Adrenal gland (tissue), 12 donors: ENCODE data around the gene GFER. TPM values are rescaled to one million over a fixed set of nuclear protein-coding genes. Genes with fewer than 3 reads are reported as not detected.

Experiments used
- DNase-seq, 7 donors: peaks; one replicate each; pipeline ENCODE4 v3.0.0-alpha.2; 2019 to 2020
- H3K27ac ChIP-seq, 5 donors: fragments of 200-600 bp; sonication (generic) in 4 of 5; 1 replicate in 3 of 5; 2 replicates in 2 of 5; pipeline versions ENCODE4 v1.5.1 to v1.8.0; 2016 to 2020; ENCODE audit warnings: mild to moderate bottlenecking in 1 of 5
- H3K27me3 ChIP-seq: fragments of 200-600 bp; 2 replicates; pipeline ENCODE4 v1.8.0; 2021
- H3K36me3 ChIP-seq, 2 donors: fragments of 200-600 bp; replicated peaks in 1 of 2; 1 replicate in 1 of 2; 2 replicates in 1 of 2; pipeline versions ENCODE4 v1.5.1 to v1.8.0; 2018 to 2022
- H3K4me1 ChIP-seq, 2 donors: fragments of 200-600 bp; replicated peaks in 1 of 2; 1 replicate in 1 of 2; 2 replicates in 1 of 2; pipeline versions ENCODE4 v1.5.1 to v1.8.0; 2018 to 2021
- H3K4me3 ChIP-seq, 4 donors: fragments of 200-600 bp; sonication (generic) in 3 of 4; one replicate each; pipeline ENCODE4 v1.5.1; 2016 to 2018
- H3K9me3 ChIP-seq, 3 donors: fragments of 200-600 bp; sonication (generic) in 1 of 3; replicated peaks in 1 of 3; 1 replicate in 2 of 3; 2 replicates in 1 of 3; pipeline versions ENCODE4 v1.5.1 to v1.8.0; 2016 to 2021
- POLR2A ChIP-seq, 2 donors: fragments of 450-650 bp; IDR thresholded peaks; one replicate each; pipeline ENCODE4 v1.6.1; 2017; ENCODE audit warnings: antibody characterized with exemption in 2 of 2, mild to moderate bottlenecking in 2 of 2, moderate library complexity in 1 of 2
- WGBS, 4 donors: extraction: QIAGEN DNeasy Blood & Tissue Kit in 2 of 4; methylation state at CpG; one replicate each; pipeline versions ENCODE4 v1.1.5 to v1.1.7; 2013 to 2017; 5-methylcytosine and 5-hydroxymethylcytosine counted together
- intact Hi-C, 2 donors: fragments of 100-400 bp; cut with DNase I; formaldehyde crosslinking; loops; one replicate each; pipeline versions ENCODE4 v1.14.1 to v1.15.0; 2022 to 2023
- polyA plus RNA-seq, 3 donors: library from polyadenylated mRNA; stranded (reverse); fragments of 200-250 nt in 2 of 3; fragments of 350-450 nt in 1 of 3; fragmentation: Illumina TruSeq in 1 of 3; extraction: RNeasy Lipid Tissue Mini Kit (QIAGEN cat#74804) in 1 of 3; gene quantifications; one replicate each; pipeline ENCODE4 v1.2.3, GENCODE V29; 2013 to 2014
- total RNA-seq, 9 donors: library from RNA; depleted of rRNA in 4 of 9; stranded (reverse); fragments of >200 nt in 4 of 9; fragments of 120-200 nt in 1 of 9; fragmentation: NEBNext Ultra II Directional in 1 of 9; extraction: Animal tissue kit (Norgen Biotek cat#: 25700) in 1 of 9; gene quantifications; one replicate each; pipeline versions ENCODE4 v1.1.0 to v1.2.4, GENCODE V29; 2013 to 2023
- TF ChIP-seq, protein P1 (sequence below), 6 experiments: fragments of 450-650 bp in 4 of 6; fragments of 200-600 bp in 2 of 6; sonication (generic) in 1 of 6; IDR thresholded peaks; 1 replicate in 5 of 6; 2 replicates in 1 of 6; pipeline versions ENCODE4 v1.5.1 to v1.8.0; 2016 to 2021; ENCODE audit warnings: antibody characterized with exemption in 6 of 6, mild to moderate bottlenecking in 2 of 6, moderate library complexity in 1 of 6
- donor health status: healthy with polysubstance abuse.
- donor health status: Bipolar disorder and iron deficiency.
- donor health status: DM: yes; HTN: yes; CAD: no.
- donor health status: DM: no; HTN: no; CAD: no.
- donor health status: DM: no; HTN: no; CAD: no.
- donor health status: DM: yes; HTN: yes; CAD: no.

GFER gene
- total and polyA plus RNA-seq, 12 donors, result 16.4 to 60.8 (median 27.8) TPM

DNA sequence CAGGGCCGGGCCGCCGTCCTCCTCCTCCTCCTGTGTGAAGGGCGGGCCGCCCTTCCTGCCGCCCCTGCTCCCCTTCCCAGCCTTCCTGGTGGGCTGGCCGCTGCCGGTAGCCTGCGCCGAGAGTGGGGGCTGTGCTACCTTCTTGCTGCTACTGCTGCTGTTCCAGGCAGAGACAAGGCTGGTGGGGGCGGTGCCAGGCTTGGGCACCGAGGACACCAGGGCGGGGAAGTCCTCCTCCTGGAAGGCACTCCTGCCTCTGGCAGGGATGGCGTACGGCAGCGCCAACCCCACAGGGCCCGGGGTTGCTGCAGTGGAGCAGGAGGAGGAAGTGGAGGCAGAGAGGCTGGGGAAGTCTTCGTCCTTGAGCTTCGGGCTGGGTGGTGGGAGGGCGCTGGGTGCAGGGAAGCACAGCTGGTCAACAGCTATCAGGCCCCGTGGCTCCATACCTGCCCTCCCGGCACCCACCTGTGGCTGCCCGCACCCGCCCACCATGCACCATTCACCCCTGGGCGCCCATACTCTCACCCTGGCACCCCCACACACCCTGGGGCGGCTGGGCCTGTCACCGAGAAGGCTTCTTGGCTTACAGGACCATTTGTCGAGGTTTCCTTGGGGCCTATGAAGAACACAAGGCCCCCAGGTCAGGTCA is 16.0 kb downstream of the GFER start:
- Histone ChIP-seq H3K9me3 (no peaks in the 10 kb centered on the region), H3K36me3 (peaks cover 0 to 57% of the 10 kb centered on the region in 2 donors), H3K27ac (peak overlapping the region in 1 of 5 donors; percentile 76), H3K4me3 (no peak overlapping the region), H3K27me3 (no peaks in the 10 kb centered on the region), H3K4me1 (peaks cover 0 to 36% of the 10 kb centered on the region in 2 donors)
- TF ChIP-seq, protein P1, sequence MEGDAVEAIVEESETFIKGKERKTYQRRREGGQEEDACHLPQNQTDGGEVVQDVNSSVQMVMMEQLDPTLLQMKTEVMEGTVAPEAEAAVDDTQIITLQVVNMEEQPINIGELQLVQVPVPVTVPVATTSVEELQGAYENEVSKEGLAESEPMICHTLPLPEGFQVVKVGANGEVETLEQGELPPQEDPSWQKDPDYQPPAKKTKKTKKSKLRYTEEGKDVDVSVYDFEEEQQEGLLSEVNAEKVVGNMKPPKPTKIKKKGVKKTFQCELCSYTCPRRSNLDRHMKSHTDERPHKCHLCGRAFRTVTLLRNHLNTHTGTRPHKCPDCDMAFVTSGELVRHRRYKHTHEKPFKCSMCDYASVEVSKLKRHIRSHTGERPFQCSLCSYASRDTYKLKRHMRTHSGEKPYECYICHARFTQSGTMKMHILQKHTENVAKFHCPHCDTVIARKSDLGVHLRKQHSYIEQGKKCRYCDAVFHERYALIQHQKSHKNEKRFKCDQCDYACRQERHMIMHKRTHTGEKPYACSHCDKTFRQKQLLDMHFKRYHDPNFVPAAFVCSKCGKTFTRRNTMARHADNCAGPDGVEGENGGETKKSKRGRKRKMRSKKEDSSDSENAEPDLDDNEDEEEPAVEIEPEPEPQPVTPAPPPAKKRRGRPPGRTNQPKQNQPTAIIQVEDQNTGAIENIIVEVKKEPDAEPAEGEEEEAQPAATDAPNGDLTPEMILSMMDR (IDR thresholded peaks at IDR 0.05), result no peak
- no peak for TF ChIP-seq POLR2A (IDR thresholded peaks at IDR 0.05)
- intact Hi-C loops, result no loop called here
- WGBS, 4 donors, result 82 to 90% (median 89%) methylated on average over 16 to 28 of the region's 28 CpGs
- no peak for DNase-seq

DNA sequence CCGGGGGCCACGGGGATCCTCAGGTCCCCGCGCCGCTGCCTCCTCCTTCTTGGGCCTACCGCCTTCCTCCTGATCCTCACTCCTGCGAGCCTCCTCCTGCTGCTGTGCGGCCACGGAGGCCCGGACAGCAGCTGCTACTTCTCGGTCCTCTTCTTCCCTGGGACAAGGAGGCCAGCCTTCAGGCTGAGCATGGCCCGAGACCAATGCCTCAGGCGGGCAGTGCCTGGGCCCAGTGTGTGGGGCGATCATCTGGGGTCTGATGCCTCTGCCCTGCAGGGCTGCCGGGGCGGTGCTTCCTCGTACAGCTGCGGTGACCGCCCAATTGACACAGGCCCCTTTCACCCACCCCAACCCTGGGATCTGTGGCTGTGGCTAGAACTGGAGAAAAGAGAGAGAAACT is 17.0 kb downstream of the GFER start:
- no peaks in the 10 kb centered on the region for H3K27me3 ChIP-seq
- TF ChIP-seq, protein P1 (IDR thresholded peaks at IDR 0.05), result no peak
- TF ChIP-seq POLR2A (IDR thresholded peaks at IDR 0.05), result no peak
- H3K4me1 ChIP-seq, result peaks cover 0 to 43% of the 10 kb centered on the region in 2 donors
- no peaks in the 10 kb centered on the region for H3K9me3 ChIP-seq
- intact Hi-C loops, result no loop called here
- DNase-seq, result no peak
- peaks cover 0 to 57% of the 10 kb centered on the region in 2 donors for H3K36me3 ChIP-seq
- no peak overlapping the region for H3K27ac ChIP-seq
- 92 to 95% (median 95%) methylated on average over 7 to 19 of the region's 19 CpGs for WGBS, 4 donors
- H3K4me3 ChIP-seq, result no peak overlapping the region

DNA sequence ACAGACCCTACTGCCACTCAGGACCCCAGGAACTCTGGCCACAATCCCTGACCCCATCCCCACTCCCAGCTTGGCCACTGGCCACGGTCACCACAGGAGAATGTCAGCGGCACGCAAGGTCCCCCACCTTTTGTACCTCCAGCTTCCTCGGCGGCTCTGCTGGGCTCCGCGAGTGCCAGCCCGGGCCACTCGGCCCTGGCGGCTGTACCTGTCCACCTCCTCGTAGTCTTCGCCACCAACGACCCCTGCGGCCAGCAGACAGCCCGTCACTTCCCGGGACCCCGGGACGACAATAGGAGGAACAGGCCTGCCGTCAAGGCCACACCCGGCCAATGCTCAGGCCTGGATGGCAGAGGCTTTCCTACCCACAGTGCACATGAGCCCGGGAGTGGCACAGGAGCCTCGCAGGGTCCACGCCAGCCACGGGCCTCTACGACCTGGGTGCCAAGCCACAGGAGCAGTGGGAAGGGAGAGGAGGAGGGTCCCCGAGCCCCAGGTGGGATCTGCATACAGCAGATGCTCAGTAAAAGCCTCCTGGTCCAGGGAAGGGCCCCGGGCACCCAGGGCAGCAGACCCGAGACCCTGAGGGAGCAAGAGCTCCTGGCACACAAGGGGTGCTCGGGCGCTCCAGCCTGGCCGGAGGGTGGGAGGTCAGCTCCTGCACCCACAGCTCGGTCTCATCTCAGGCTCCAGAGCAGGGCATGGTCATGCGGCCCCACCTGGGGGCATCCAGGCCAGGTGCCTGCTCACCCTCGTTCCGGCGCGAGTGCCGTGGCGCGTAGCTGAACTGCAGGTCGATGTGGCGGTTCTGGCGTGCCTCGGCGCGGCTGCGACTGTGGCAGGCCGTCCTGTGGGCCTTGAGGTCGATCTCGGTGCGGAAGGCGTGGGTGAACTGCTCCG is 17.7 kb downstream of the GFER start:
- no peak for DNase-seq
- intact Hi-C loops, result no loop called here
- Histone ChIP-seq H3K27ac (no peak overlapping the region), H3K4me3 (no peak overlapping the region), H3K4me1 (peaks cover 0 to 41% of the 10 kb centered on the region in 2 donors), H3K9me3 (no peaks in the 10 kb centered on the region), H3K36me3 (peaks cover 0 to 57% of the 10 kb centered on the region in 2 donors), H3K27me3 (no peaks in the 10 kb centered on the region)
- 93 to 97% (median 96%) methylated on average over 33 to 53 of the region's 53 CpGs for WGBS, 4 donors
- TF ChIP-seq, protein P1 (IDR thresholded peaks at IDR 0.05), result no peak
- no peak for TF ChIP-seq POLR2A (IDR thresholded peaks at IDR 0.05)

DNA sequence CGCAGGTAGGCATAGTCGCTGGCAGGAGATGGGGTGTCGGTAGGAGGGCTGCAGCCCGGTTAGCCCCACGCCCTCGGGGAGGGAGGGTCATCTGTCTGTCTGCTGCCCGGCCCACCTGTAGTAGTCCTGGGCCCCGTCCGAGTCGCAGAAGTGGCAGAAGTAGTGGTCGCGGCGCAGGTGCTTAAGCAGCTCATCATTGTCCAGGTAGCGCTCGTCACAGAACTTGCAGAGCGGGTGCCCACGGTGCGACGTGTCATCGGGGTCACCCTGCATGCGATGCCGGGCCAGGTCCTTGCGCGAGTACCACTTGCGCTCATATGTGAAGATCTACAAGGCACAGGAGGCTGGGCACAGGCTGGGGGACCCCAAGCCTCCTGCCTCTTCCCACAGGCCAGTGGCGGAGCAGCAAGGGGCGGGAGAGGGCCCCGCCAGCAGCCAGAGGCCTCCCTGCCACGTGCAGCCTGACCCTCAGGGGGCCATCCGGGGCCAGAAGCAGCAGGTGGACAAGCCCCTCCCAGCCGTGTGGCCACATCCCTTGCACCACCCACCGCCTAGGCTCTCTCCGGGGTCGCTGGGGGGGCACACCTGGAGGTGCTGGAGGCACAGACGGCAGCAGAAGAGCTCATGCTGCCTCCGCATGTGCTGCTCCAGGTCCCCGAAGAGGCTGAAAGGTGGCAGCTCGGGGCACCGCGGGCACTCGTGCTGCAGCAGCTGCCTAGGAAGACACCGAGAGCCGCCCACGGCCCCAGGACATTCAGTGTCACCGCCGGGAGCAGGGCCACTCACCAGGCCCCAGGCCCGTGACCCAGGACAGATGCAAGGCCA is 18.6 kb downstream of the GFER start:
- DNase-seq, result no peak
- TF ChIP-seq, protein P1 (IDR thresholded peaks at IDR 0.05), result no peak
- TF ChIP-seq POLR2A (IDR thresholded peaks at IDR 0.05), result no peak
- H3K27ac ChIP-seq, result no peak overlapping the region
- H3K9me3 ChIP-seq, result no peaks in the 10 kb centered on the region
- no peaks in the 10 kb centered on the region for H3K27me3 ChIP-seq
- intact Hi-C loops, result no loop called here
- no peak overlapping the region for H3K4me3 ChIP-seq
- WGBS, 4 donors, result 89 to 92% (median 91%) methylated on average over 25 to 47 of the region's 47 CpGs
- peaks cover 2 to 37% of the 10 kb centered on the region in 2 donors for H3K4me1 ChIP-seq
- peaks cover 0 to 57% of the 10 kb centered on the region in 2 donors for H3K36me3 ChIP-seq
